Testis (tissue), 2 donors: ENCODE results near the gene ASXL1.

Experiments used
- POLR2A ChIP-seq: fragments of 450-650 bp; IDR thresholded peaks from one replicate; pipeline ENCODE4 v1.6.1; 2017; ENCODE audit warnings: antibody characterized with exemption, mild to moderate bottlenecking, moderate library complexity
- TF ChIP-seq, protein P1 (sequence below), 3 experiments: fragments of 450-650 bp in 2 of 3; fragments of 200-600 bp in 1 of 3; sonication (generic) in 1 of 3; IDR thresholded peaks; one replicate each; pipeline ENCODE4 v1.5.1; 2016 to 2019; ENCODE audit warnings: antibody characterized with exemption in 3 of 3, mild to moderate bottlenecking in 2 of 3, moderate library complexity in 1 of 3

GRCh38 chr20:32358632-32358882 lies 426 bp downstream of the ASXL1 start:
- no peak for TF ChIP-seq POLR2A
- TF ChIP-seq, protein P1, sequence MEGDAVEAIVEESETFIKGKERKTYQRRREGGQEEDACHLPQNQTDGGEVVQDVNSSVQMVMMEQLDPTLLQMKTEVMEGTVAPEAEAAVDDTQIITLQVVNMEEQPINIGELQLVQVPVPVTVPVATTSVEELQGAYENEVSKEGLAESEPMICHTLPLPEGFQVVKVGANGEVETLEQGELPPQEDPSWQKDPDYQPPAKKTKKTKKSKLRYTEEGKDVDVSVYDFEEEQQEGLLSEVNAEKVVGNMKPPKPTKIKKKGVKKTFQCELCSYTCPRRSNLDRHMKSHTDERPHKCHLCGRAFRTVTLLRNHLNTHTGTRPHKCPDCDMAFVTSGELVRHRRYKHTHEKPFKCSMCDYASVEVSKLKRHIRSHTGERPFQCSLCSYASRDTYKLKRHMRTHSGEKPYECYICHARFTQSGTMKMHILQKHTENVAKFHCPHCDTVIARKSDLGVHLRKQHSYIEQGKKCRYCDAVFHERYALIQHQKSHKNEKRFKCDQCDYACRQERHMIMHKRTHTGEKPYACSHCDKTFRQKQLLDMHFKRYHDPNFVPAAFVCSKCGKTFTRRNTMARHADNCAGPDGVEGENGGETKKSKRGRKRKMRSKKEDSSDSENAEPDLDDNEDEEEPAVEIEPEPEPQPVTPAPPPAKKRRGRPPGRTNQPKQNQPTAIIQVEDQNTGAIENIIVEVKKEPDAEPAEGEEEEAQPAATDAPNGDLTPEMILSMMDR (IDR thresholded peaks at IDR 0.05) = no peak
